ENCODE data around the gene GIGYF2.

GIGYF2 gene

DNA sequence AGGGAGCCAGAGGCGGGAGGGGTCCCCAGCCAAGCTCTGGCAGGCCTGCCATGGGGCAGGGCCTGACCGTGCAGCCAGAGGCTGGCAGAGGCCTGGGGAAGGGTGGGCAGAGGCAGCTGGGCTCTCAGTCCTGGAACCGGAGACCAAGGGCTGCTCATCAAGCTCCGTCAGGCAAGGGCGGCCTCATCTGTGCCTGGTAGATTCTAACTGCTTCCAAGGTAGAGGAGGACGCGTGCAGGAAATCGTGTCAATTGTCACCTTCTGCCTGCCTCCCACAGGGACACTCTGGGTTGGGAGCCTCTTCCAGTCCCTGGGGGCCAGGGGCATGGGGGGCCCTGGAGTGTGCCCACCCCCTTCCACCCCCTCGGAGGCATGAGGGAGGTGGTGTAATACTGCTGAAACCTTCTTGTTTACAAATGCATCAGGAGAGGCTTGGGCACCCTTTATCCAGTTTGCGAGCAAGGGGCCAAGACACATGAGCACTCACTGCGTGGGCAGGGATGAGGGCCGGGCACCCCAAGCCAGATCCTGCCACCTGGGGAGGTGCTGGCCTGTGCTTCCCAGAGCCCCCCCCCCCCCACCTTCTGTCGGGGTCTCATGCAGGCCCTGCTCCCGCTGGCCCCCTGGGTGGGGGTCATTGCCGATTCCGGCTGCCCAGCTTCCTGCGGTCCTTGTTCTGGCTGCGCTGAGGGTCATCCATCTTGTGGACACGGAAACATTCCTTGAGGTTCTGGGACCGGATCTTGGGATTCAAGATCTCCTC, 181.9 kb downstream of the GIGYF2 start:
- no peak for TF ChIP-seq EGR1 (IDR thresholded peaks at IDR 0.05)
- no peak for TF ChIP-seq TEAD4 (IDR thresholded peaks at IDR 0.05)

DNA sequence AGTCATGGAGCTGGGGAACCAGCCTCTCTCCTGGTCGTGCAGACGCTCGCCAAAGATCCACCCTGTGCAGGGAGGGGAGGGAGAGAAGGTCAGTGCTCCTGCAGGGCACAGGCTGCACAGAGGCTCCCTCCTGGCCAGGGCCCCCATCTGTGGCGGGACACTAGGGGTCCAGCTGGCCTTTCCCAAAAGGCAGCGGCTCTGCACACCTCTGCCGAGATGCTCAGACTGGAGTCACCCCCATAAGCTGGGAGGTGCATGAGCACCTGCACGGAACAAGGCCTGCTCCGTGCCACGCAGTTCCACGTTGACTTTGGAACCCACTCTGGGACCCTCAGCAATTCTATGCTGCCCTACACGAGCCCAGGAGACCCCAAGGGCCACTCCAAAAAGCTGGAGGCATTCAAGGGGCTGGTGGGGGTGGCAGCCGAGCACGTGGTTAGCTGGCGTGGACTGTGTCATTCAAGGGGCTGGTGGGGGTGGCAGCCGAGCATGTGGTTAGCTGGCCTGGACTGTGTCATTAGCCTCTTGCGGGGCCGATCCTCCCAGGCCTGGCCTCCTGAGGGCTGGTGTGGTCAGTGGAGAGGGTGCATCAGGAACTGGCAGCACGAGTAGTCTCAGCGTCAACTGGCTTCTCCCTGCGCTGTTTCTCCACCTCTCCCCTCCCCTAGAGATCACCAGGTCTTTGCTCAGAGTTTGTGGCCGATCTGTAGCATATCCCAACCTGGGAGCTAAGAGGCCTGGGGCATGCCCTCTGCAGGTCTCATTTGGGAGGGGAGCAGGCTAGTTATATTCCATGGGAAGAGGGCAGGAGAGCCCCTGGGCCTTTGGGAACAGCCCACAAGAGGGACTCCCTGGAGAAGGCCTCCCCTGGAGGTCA, 182.7 kb downstream of the GIGYF2 start:
- TF ChIP-seq EGR1 (IDR thresholded peaks at IDR 0.05) (no peak), CEBPB (IDR thresholded peaks at IDR 0.05) (no peak), CREB1 (IDR thresholded peaks at IDR 0.05; ENCODE audit: low read depth) (no peak), ZBTB7A (IDR thresholded peaks at IDR 0.05; ENCODE audit: low read depth) (no peak), TAF1 (IDR thresholded peaks at IDR 0.05; ENCODE audit: low read depth) (no peak), FOXM1 (IDR thresholded peaks at IDR 0.05; ENCODE audit: borderline replicate concordance, low read depth) (no peak), TEAD4 (IDR thresholded peaks at IDR 0.05) (no peak), TCF12 (IDR thresholded peaks at IDR 0.05; ENCODE audit: low read depth) (no peak), RAD21 (IDR thresholded peaks at IDR 0.05; ENCODE audit: low read depth) (no peak), NFIC (IDR thresholded peaks at IDR 0.05) (no peak)
- TF ChIP-seq, protein P1, sequence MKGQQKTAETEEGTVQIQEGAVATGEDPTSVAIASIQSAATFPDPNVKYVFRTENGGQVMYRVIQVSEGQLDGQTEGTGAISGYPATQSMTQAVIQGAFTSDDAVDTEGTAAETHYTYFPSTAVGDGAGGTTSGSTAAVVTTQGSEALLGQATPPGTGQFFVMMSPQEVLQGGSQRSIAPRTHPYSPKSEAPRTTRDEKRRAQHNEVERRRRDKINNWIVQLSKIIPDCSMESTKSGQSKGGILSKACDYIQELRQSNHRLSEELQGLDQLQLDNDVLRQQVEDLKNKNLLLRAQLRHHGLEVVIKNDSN (IDR thresholded peaks at IDR 0.05) = no peak

DNA sequence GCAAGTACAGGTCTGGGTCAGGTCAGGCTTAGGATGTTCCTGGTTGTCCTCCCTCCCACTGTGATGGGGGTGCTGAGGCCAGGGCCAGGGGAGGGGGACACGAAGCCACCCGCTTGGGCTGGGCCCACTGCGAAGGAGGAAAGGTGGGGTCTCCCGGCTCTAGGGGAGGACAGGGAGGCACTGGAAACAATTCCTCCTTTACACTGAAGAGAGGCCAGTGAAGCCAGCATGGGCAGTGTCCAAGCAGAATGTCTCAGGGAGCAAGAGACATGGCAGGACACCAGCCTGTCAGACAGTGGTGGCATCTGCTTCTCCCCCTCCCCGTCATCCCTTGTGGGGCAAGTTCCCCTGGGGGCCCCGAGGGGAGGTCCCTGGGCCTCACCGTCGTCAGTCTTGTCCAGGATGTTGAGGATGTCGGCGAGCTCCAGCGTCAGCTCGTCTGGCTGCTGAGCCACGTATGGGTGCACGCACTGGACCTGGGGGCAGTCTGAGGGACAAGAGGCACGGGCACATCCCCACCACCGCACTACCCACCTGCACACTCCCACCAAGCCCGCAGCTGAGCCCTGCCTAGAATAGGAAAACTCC, 183.7 kb downstream of the GIGYF2 start:
- TF ChIP-seq TCF12 (IDR thresholded peaks at IDR 0.05; ENCODE audit: low read depth) = no peak
- TF ChIP-seq TEAD4 (IDR thresholded peaks at IDR 0.05) = no peak
- no peak for TF ChIP-seq TAF1 (IDR thresholded peaks at IDR 0.05; ENCODE audit: low read depth)
- no peak for TF ChIP-seq CREB1 (IDR thresholded peaks at IDR 0.05; ENCODE audit: low read depth)
- TF ChIP-seq CEBPB (IDR thresholded peaks at IDR 0.05) = no peak
- TF ChIP-seq YY1 (IDR thresholded peaks at IDR 0.05; ENCODE audit: low read depth) = no peak
- TF ChIP-seq ZBTB7A (IDR thresholded peaks at IDR 0.05; ENCODE audit: low read depth) = no peak
- TF ChIP-seq RAD21 (IDR thresholded peaks at IDR 0.05; ENCODE audit: low read depth) = no peak
- TF ChIP-seq, protein P1 (IDR thresholded peaks at IDR 0.05) = no peak
- TF ChIP-seq FOXM1 (IDR thresholded peaks at IDR 0.05; ENCODE audit: borderline replicate concordance, low read depth) = no peak
- no peak for TF ChIP-seq EP300 (IDR thresholded peaks at IDR 0.05; ENCODE audit: borderline replicate concordance)

DNA sequence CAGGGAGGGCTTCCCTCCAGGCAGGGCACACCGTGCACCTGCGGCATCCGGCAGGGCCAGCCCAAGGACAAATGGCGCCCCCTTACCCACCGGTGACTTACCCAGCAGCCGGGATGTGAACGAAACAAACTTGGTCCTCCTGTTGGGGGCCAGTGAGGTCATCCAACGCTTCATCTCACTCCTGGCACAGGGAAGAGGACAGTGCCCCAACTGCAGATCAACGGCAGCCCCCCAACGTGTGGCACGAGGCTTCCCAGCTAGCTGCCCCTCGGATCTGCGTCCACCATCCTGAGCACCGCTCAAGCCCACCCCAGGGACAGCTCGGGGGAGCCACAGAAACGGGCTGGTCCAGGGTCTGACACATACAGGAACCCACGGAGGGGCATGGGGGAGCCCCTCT, 185.0 kb downstream of the GIGYF2 start:
- no peak for TF ChIP-seq NFIC (IDR thresholded peaks at IDR 0.05)
- no peak for TF ChIP-seq FOXM1 (IDR thresholded peaks at IDR 0.05; ENCODE audit: borderline replicate concordance, low read depth)
- no peak for TF ChIP-seq TCF12 (IDR thresholded peaks at IDR 0.05; ENCODE audit: low read depth)
- TF ChIP-seq, protein P1 (IDR thresholded peaks at IDR 0.05) = no peak
- TF ChIP-seq EGR1 (IDR thresholded peaks at IDR 0.05) = no peak
- no peak for TF ChIP-seq YY1 (IDR thresholded peaks at IDR 0.05; ENCODE audit: low read depth)
- TF ChIP-seq CEBPB (IDR thresholded peaks at IDR 0.05) = no peak
- TF ChIP-seq, protein P2, sequence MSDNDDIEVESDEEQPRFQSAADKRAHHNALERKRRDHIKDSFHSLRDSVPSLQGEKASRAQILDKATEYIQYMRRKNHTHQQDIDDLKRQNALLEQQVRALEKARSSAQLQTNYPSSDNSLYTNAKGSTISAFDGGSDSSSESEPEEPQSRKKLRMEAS (IDR thresholded peaks at IDR 0.05) = no peak

DNA sequence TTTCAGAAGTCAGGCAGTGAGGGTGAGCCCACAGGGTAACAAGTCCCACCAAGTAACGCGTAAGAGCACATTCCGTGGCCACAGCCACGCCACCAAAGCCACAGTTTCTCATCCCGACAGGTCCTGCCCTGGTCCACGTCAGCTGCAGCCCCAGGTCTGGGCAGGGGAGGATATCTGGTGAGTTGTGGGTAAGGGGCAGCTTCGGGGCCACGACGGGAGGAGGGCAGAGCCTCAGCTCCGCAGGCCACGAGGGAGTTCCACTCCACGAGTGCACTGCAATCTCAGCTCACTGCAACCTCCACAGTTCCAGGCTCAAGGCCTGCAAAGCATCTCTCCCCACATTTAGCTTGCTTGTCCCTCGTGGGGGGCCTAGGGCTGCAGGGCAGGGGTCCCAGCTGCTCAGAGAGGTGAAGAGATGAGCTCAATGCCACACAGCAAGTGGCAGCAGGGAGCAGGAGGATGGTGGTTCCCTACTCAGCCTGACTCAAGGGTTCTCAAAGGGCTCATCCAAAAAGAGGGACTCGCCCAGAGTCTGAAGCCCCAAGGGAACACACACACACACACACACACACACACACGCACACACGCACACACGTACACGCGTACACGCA, 185.5 kb downstream of the GIGYF2 start:
- TF ChIP-seq, protein P1 (IDR thresholded peaks at IDR 0.05) = no peak
- TF ChIP-seq NFIC (IDR thresholded peaks at IDR 0.05) (no peak), TEAD4 (IDR thresholded peaks at IDR 0.05) (no peak), EP300 (IDR thresholded peaks at IDR 0.05; ENCODE audit: borderline replicate concordance) (no peak), EGR1 (IDR thresholded peaks at IDR 0.05) (no peak), ZBTB7A (IDR thresholded peaks at IDR 0.05; ENCODE audit: low read depth) (no peak), TCF12 (IDR thresholded peaks at IDR 0.05; ENCODE audit: low read depth) (no peak), RAD21 (IDR thresholded peaks at IDR 0.05; ENCODE audit: low read depth) (no peak), YY1 (IDR thresholded peaks at IDR 0.05; ENCODE audit: low read depth) (no peak), CEBPB (IDR thresholded peaks at IDR 0.05) (no peak), TAF1 (IDR thresholded peaks at IDR 0.05; ENCODE audit: low read depth) (no peak), REST (IDR thresholded peaks at IDR 0.05; ENCODE audit: low read depth) (no peak), FOXM1 (IDR thresholded peaks at IDR 0.05; ENCODE audit: borderline replicate concordance, low read depth) (no peak), CREB1 (IDR thresholded peaks at IDR 0.05; ENCODE audit: low read depth) (no peak)
- TF ChIP-seq, protein P2 (IDR thresholded peaks at IDR 0.05) = no peak

All from Ishikawa (cell line).